Neural cell (in vitro differentiated cells): ENCODE measurements around the gene LAMC2. TPM values are rescaled to one million over a fixed set of nuclear protein-coding genes. Genes with fewer than 3 reads are reported as not detected.

ENCODE experiments used
- H2AFZ ChIP-seq: fragments of 200-600, 300-800 bp; sonication (generic), shearing (Covaris generic); 2 replicates; pipeline ENCODE4 v1.6.0; 2014; ENCODE audit warnings: low read depth, mild to moderate bottlenecking, antibody characterized with exemption, low read length, moderate library complexity
- H3F3A ChIP-seq: fragments of 200-600 bp; shearing (Covaris generic); 2 replicates; pipeline ENCODE4 v1.6.1; 2016; ENCODE audit warnings: mild to moderate bottlenecking, moderate library complexity, mixed read lengths, antibody characterized with exemption, low read length; ENCODE audit not compliant: insufficient read depth, poor library complexity, severe bottlenecking
- H3K27ac ChIP-seq: fragments of 200-600, 300-800 bp; sonication (generic), shearing (Covaris generic); 2 replicates; pipeline ENCODE4 v1.5.1; 2014; ENCODE audit warnings: mild to moderate bottlenecking, low read length, moderate library complexity
- H3K27me3 ChIP-seq: fragments of 300-800, 200-600 bp; sonication (generic), shearing (Covaris generic); 2 replicates; pipeline ENCODE4 v1.6.0; 2014; ENCODE audit warnings: mild to moderate bottlenecking, low read depth, low read length, moderate library complexity; ENCODE audit not compliant: insufficient read depth
- H3K36me3 ChIP-seq: fragments of 300-800, 200-600 bp; sonication (generic), shearing (Covaris generic); 2 replicates; pipeline ENCODE4 v1.5.1; 2014; ENCODE audit warnings: mild to moderate bottlenecking, antibody characterized with exemption, low read length, moderate library complexity; ENCODE audit not compliant: insufficient read depth
- H3K4me2 ChIP-seq: fragments of 300-800, 200-600 bp; sonication (generic), shearing (Covaris generic); 2 replicates; pipeline ENCODE4 v1.6.0; 2014; ENCODE audit warnings: mild to moderate bottlenecking, low read length
- H3K4me3 ChIP-seq: fragments of 300-800, 200-600 bp; sonication (generic), shearing (Covaris generic); 2 replicates; pipeline ENCODE4 v1.5.1; 2014; ENCODE audit warnings: mild to moderate bottlenecking, low read length, moderate library complexity
- H3K79me2 ChIP-seq: fragments of 200-600 bp; shearing (Covaris generic); replicated peaks from 2 replicates; pipeline ENCODE4 v1.6.0; 2014; ENCODE audit warnings: mild to moderate bottlenecking, low read length, moderate library complexity; ENCODE audit not compliant: insufficient read depth
- H3K9ac ChIP-seq: fragments of 300-800, 200-600 bp; sonication (generic), shearing (Covaris generic); 2 replicates; pipeline ENCODE4 v1.6.1; 2016; ENCODE audit warnings: mild to moderate bottlenecking, low read length, mixed read lengths
- H3K9me2 ChIP-seq: fragments of 200-600 bp; shearing (Covaris generic); 2 replicates; pipeline ENCODE4 v1.6.1; 2016; ENCODE audit warnings: mild to moderate bottlenecking, low read length, mixed read lengths; ENCODE audit not compliant: insufficient read depth
- H3K9me3 ChIP-seq: fragments of 200-600, 300-800 bp; sonication (generic), shearing (Covaris generic); 2 replicates; pipeline ENCODE4 v1.6.1; 2016; ENCODE audit warnings: mild to moderate bottlenecking, mixed run types, low read length, moderate library complexity, mixed read lengths
- H4K20me1 ChIP-seq: fragments of 200-600 bp; shearing (Covaris generic); 2 replicates; pipeline ENCODE4 v1.6.1; 2016; ENCODE audit warnings: mild to moderate bottlenecking, mixed run types; ENCODE audit not compliant: insufficient read depth
- EP300 ChIP-seq: fragments of 450-650 bp; conservative IDR thresholded peaks from 2 replicates; pipeline ENCODE4 v1.6.1; 2014; ENCODE audit warnings: antibody characterized with exemption, mild to moderate bottlenecking, moderate library complexity; ENCODE audit not compliant: poor library complexity, severe bottlenecking
- EZH2 ChIP-seq: fragments of 200-600, 300-800 bp; shearing (Covaris generic), sonication (generic); IDR thresholded peaks from 2 replicates; pipeline ENCODE4 v1.6.1; 2014; ENCODE audit warnings: antibody characterized with exemption, low read length, borderline replicate concordance, mild to moderate bottlenecking; ENCODE audit not compliant: insufficient read depth, poor library complexity, severe bottlenecking
- MXI1 ChIP-seq: fragments of 450-650 bp; conservative IDR thresholded peaks from 2 replicates; pipeline ENCODE4 v1.6.1; 2014; ENCODE audit warnings: antibody characterized with exemption, mild to moderate bottlenecking; ENCODE audit not compliant: poor library complexity, severe bottlenecking
- POLR2AphosphoS5 ChIP-seq: IDR thresholded peaks from 2 replicates; pipeline ENCODE4 v1.6.1; 2012
- RAD21 ChIP-seq: fragments of 450-650 bp; conservative IDR thresholded peaks from 2 replicates; pipeline ENCODE4 v1.6.1; 2014; ENCODE audit warnings: antibody characterized with exemption, mild to moderate bottlenecking, moderate library complexity
- SMC3 ChIP-seq: fragments of 450-650 bp; conservative IDR thresholded peaks from 2 replicates; pipeline ENCODE4 v1.6.1; 2014; ENCODE audit warnings: antibody characterized with exemption, mild to moderate bottlenecking, moderate library complexity; ENCODE audit not compliant: poor library complexity
- TAF1 ChIP-seq: IDR thresholded peaks from 2 replicates; pipeline ENCODE4 v1.6.1; 2012; ENCODE audit warnings: low read depth
- polyA plus RNA-seq: library from polyadenylated mRNA; depleted of rRNA; stranded (reverse); fragments of >200 nt; gene quantifications from 2 replicates; pipeline ENCODE4 v1.2.3, GENCODE V29; 2014
- TF ChIP-seq, protein P1 (sequence below): fragments of 450-650 bp; IDR thresholded peaks from 2 replicates; pipeline ENCODE4 v1.5.1; 2014; ENCODE audit warnings: antibody characterized with exemption, mild to moderate bottlenecking, moderate library complexity; ENCODE audit not compliant: poor library complexity, severe bottlenecking
- TF ChIP-seq, protein P2 (sequence below): IDR thresholded peaks from 2 replicates; pipeline ENCODE4 v1.6.1; 2012; ENCODE audit warnings: borderline replicate concordance

The LAMC2 gene
- polyA plus RNA-seq, 1 donor from 2014 or later: 0.67 TPM

DNA sequence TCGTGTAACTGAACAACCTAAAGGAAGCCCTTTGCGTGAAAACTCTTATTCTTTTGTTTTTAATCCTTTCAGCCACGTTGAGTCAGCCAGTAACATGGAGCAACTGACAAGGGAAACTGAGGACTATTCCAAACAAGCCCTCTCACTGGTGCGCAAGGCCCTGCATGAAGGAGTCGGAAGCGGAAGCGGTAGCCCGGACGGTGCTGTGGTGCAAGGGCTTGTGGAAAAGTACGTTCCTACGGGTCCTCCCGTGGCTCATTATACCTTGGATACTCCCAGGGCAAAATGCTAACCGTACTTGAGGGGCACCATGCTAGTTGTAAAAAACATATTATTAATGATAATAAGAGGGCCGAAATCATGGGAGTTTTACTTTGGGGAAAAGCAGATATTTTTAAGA, 49.4 kb downstream of the LAMC2 start:
- no peak overlapping the region for H3K4me2 ChIP-seq
- H3K27ac ChIP-seq: no peak overlapping the region
- H3K27me3 ChIP-seq: no peaks in the 10 kb centered on the region
- TF ChIP-seq EZH2 (no peak), SMC3 (no peak), MXI1 (no peak), TAF1 (no peak), RAD21 (no peak), EP300 (no peak), POLR2AphosphoS5 (no peak)
- TF ChIP-seq, protein P1, sequence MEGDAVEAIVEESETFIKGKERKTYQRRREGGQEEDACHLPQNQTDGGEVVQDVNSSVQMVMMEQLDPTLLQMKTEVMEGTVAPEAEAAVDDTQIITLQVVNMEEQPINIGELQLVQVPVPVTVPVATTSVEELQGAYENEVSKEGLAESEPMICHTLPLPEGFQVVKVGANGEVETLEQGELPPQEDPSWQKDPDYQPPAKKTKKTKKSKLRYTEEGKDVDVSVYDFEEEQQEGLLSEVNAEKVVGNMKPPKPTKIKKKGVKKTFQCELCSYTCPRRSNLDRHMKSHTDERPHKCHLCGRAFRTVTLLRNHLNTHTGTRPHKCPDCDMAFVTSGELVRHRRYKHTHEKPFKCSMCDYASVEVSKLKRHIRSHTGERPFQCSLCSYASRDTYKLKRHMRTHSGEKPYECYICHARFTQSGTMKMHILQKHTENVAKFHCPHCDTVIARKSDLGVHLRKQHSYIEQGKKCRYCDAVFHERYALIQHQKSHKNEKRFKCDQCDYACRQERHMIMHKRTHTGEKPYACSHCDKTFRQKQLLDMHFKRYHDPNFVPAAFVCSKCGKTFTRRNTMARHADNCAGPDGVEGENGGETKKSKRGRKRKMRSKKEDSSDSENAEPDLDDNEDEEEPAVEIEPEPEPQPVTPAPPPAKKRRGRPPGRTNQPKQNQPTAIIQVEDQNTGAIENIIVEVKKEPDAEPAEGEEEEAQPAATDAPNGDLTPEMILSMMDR: no peak
- TF ChIP-seq, protein P2, sequence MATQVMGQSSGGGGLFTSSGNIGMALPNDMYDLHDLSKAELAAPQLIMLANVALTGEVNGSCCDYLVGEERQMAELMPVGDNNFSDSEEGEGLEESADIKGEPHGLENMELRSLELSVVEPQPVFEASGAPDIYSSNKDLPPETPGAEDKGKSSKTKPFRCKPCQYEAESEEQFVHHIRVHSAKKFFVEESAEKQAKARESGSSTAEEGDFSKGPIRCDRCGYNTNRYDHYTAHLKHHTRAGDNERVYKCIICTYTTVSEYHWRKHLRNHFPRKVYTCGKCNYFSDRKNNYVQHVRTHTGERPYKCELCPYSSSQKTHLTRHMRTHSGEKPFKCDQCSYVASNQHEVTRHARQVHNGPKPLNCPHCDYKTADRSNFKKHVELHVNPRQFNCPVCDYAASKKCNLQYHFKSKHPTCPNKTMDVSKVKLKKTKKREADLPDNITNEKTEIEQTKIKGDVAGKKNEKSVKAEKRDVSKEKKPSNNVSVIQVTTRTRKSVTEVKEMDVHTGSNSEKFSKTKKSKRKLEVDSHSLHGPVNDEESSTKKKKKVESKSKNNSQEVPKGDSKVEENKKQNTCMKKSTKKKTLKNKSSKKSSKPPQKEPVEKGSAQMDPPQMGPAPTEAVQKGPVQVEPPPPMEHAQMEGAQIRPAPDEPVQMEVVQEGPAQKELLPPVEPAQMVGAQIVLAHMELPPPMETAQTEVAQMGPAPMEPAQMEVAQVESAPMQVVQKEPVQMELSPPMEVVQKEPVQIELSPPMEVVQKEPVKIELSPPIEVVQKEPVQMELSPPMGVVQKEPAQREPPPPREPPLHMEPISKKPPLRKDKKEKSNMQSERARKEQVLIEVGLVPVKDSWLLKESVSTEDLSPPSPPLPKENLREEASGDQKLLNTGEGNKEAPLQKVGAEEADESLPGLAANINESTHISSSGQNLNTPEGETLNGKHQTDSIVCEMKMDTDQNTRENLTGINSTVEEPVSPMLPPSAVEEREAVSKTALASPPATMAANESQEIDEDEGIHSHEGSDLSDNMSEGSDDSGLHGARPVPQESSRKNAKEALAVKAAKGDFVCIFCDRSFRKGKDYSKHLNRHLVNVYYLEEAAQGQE: no peak
- no peaks in the 10 kb centered on the region for H3K36me3 ChIP-seq
- H3K9me3 ChIP-seq: no peaks in the 10 kb centered on the region
- no peaks in the 10 kb centered on the region for H3K9me2 ChIP-seq
- no peak overlapping the region for H2AFZ ChIP-seq
- no peak overlapping the region for H3K9ac ChIP-seq
- H3F3A ChIP-seq: no peaks in the 10 kb centered on the region
- no peaks in the 10 kb centered on the region for H4K20me1 ChIP-seq
- H3K4me3 ChIP-seq: no peak overlapping the region
- H3K79me2 ChIP-seq: no peaks in the 10 kb centered on the region

DNA sequence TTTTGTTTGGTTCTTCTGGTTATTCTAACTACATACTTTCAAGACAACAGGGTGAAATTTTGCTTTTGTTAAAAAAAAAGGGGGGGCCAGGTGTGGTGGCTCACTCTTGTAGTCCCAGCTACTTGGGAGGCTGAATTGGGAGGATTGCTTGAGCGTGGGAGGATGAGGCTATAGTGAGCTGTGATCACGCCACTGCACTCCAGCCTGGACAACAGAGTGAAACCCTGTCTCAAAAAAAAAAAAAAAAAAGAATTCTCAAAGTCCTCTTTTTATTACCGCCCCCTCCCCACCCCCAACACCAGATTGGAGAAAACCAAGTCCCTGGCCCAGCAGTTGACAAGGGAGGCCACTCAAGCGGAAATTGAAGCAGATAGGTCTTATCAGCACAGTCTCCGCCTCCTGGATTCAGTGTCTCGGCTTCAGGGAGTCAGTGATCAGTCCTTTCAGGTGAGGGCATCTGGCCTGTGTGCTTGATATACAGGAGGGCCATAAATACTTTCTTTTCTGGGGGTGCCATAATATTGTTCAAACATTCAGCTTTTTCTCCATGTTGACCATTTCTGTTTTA, 50.2 kb downstream of the LAMC2 start:
- no peaks in the 10 kb centered on the region for H3K27me3 ChIP-seq
- no peak overlapping the region for H3K27ac ChIP-seq
- no peaks in the 10 kb centered on the region for H3K9me3 ChIP-seq
- no peaks in the 10 kb centered on the region for H3K79me2 ChIP-seq
- H3K9ac ChIP-seq: no peak overlapping the region
- H3K4me3 ChIP-seq: no peak overlapping the region
- H4K20me1 ChIP-seq: no peaks in the 10 kb centered on the region
- no peaks in the 10 kb centered on the region for H3K9me2 ChIP-seq
- H3F3A ChIP-seq: no peaks in the 10 kb centered on the region
- H3K36me3 ChIP-seq: no peaks in the 10 kb centered on the region
- TF ChIP-seq POLR2AphosphoS5 (no peak), SMC3 (no peak)
- no peak overlapping the region for H3K4me2 ChIP-seq
- H2AFZ ChIP-seq: no peak overlapping the region

DNA sequence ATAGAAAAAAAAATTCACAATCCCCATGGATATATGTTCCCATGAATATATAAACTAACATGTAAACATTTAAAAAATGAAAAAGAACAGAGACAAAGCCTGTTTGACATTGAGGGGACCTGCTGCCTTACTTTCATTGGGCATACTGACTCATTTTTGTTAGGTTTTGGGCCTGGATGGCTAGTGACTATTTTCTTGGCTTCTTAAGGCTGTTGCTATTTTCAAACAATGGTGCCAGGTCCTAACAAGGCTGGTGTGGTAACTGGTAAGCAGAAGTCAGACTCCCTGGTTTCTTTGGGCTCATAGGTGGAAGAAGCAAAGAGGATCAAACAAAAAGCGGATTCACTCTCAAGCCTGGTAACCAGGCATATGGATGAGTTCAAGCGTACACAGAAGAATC, 51.0 kb downstream of the LAMC2 start:
- H3K4me2 ChIP-seq: no peak overlapping the region
- H3F3A ChIP-seq: no peaks in the 10 kb centered on the region
- H3K9ac ChIP-seq: no peak overlapping the region
- H3K4me3 ChIP-seq: no peak overlapping the region
- H3K79me2 ChIP-seq: no peaks in the 10 kb centered on the region
- H3K27me3 ChIP-seq: no peaks in the 10 kb centered on the region
- H3K27ac ChIP-seq: no peak overlapping the region
- H4K20me1 ChIP-seq: no peaks in the 10 kb centered on the region
- H2AFZ ChIP-seq: no peak overlapping the region
- no peaks in the 10 kb centered on the region for H3K36me3 ChIP-seq
- H3K9me2 ChIP-seq: no peaks in the 10 kb centered on the region
- H3K9me3 ChIP-seq: no peaks in the 10 kb centered on the region
- no peak for TF ChIP-seq TAF1
- no peak for TF ChIP-seq MXI1
- no peak for TF ChIP-seq RAD21
- no peak for TF ChIP-seq EZH2
- no peak for TF ChIP-seq POLR2AphosphoS5
- no peak for TF ChIP-seq SMC3
- TF ChIP-seq, protein P1: no peak
- TF ChIP-seq, protein P2: no peak
- no peak for TF ChIP-seq EP300
